ENCODE measurements around the gene TOLLIP.

TOLLIP gene

GRCh38 chr11:1224491-1225385, 84.7 kb downstream of the TOLLIP start:
- H3K4me3 ChIP-seq (ENCODE audit: low read depth, low read length): no peak overlapping the region
- no peak for TF ChIP-seq CTCF (IDR thresholded peaks at IDR 0.05; ENCODE audit: low read depth, low read length)

All from WI38 (cell line).